T-helper 2 cell treated with Interferon-gamma antibody and Interleukin-4, amounts not matched to agents 100 ng/mL and 5 ng/mL, for 36 hours (primary cell): ENCODE data around the gene SUSD2. TPM values are rescaled to one million over a fixed set of nuclear protein-coding genes. Genes with fewer than 3 reads are reported as not detected.
"Not testable (repeated sequence)": the region's sequence is repeated elsewhere in the genome, so short reads cannot be mapped to it uniquely, and the experiment has no call there.

ENCODE experiments used
- intact Hi-C: fragments of 100-400 bp; cut with micrococcal nuclease; formaldehyde crosslinking; loops from one replicate; pipeline ENCODE4 v1.15.1; 2023
- total RNA-seq: library from RNA; stranded (reverse); gene quantifications from 2 replicates; pipeline ENCODE4 v1.2.3, GENCODE V29; 2022

SUSD2 gene
- total RNA-seq, 1 donor from 2014 or later: 0.89 TPM

DNA sequence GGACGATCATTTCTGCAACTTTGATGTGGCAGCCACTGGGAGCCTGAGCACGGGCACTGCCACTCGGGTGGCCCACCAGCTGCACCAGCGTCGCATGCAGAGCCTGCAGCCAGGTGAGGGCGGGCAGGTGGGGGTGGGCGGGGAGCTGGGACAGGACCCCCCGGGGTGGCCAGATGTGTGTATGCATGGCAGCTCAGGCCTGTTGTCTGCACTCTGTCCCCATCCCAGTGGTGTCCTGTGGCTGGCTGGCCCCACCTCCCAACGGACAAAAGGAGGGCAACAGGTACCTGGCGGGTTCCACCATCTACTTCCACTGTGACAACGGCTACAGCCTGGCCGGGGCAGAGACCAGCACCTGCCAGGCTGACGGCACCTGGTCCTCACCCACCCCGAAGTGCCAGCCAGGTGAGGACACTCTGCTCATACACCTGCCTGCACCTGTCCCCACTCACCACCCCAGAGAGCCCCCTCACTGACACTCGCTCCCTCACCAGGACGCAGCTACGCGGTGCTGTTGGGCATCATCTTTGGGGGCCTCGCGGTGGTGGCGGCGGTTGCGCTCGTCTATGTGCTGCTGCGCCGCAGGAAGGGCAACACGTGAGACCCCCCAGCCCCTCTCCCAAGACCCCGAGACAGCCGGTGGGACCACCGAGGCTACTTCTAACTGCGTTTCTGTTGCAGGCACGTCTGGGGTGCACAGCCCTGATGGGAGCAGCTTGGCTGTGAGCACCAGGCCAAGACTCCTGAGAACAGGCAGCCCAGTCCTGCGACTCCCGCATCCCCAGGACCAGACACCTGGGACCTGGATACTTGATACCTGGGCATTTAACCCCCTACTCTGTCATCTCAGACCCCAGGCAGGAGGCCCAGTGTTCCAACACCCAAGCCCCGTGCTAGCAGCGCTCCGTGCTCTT, 6.7 kb downstream of the SUSD2 start:
- intact Hi-C loops: loop anchor here (2.0 kb wide), 1 partner anchor 59 kb away; no protein-coding TSS in a partner anchor

DNA sequence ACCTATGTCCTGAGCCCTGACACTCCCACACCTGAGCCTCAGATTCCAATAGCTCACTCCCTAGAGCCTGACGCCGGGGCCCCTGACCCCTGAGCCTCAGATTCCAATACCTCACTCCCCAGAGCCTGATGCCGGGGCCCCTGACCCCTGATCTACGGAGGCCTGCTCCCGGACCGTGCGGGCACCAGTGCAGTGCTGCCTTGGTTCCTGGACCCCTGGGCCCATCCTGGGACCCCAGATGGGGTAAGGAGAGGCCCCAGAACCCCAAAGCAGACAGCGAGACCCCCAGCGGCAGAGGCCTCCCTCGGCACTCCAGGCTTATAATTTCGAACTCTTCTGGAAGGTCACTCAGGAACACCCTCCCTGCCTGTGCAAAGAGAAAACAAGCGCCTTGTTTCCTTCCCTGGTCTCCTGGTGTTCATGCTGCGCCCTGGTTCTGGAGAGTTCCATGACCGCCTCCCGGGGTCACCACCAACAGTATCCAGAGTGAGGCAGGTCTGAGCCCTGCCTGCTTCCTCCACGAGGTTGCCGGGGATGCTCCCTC, 7.5 kb downstream of the SUSD2 start:
- intact Hi-C loops: loop anchor here (2.0 kb wide), 1 partner anchor 58 kb away; no protein-coding TSS in a partner anchor

DNA sequence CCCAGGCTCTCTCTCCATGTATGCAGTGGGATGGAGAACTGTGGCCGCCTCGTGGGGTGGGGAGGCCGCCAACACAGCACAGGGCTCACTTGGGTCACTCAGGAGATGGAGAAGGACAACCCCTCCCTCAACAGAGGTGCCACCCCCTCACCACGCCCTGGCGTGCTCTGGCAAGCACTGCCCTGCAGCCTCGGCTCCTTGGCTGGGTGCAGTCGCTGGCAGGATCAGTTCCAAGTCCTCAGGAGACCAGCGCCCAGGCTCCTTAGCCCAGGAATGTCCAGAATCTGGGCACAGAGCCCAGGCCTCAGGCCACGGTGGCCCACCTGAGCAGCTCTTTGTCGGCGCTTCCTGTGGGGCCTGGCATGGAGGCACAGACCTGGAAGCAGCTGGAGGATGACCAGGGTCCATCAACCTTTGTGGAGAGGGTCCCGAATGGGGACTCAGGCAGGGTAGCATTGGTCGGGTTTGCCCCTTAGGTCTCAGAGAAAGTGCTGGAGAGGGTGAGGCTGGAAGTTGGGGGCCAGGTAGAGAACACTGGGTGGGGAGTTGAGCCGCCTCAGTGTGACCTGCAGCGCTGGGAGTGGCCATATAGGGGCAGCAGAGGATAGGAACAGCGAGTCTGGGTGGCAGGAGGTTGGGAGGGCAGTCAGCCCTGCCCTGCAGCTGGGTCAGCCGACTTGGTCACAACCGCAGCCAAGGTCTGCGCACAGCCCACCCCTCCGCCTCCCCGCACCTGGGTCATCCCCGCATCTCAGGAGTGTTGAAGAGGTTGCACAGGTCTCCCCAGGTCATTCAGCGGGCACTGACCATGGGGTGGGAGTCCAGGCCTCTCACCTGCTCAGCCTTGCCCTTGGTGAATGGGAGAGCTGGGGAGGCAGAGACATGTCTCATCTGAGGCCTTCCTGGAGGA, 8.2 kb downstream of the SUSD2 start:
- intact Hi-C loops: loop anchor here (2.0 kb wide), 1 partner anchor 57 kb away; no protein-coding TSS in a partner anchor

DNA sequence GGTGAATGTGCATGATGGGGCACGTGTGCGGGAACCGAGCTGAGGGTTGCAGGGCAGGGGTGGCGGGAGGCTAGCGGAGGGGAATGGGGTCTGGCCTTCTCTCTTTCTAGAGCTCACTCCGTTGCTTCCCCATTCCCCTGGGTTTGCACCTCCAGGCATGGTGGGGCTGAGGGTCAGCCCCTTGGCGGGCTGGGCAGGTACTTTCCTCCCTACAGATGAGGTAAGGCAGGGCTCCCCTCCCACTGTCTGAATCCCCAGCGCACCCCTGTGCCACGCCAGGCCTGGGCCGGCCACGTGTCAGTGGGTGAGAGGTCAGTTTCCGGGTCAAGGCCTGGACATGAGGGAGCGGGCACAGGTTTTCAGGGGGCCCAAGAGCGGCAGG, 8.9 kb downstream of the SUSD2 start:
- intact Hi-C loops: no loop called here

DNA sequence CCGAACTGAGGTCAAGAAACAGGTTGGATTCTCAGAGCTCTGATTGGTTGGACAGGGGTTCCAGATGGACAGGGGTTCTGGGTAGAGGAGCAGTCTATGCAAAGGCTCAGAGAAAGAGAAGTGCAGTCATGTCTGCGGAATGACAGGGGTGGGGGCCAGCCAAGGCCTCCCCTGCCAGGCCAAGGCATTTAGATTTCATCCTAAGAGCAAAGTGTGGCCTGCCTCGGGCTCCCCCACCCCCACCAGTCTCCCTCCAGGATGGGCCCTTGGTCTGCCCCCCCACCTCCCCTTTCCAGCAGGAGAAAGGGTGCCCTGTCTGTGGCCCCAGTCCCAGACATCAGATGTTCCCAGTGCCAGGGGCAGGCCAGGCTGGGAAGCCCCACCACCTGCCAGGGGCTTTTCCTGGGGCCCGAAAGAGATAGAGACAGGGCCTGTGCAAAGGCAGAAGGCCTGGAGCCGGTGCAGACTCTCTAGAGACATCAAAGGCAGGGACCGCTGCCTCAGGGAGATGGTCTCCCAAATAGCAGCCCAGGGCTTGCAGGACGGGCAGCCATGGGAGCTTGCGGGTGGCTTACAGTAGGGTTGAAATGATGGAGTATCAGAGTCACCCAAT, 9.4 kb downstream of the SUSD2 start:
- intact Hi-C loops: no loop called here

DNA sequence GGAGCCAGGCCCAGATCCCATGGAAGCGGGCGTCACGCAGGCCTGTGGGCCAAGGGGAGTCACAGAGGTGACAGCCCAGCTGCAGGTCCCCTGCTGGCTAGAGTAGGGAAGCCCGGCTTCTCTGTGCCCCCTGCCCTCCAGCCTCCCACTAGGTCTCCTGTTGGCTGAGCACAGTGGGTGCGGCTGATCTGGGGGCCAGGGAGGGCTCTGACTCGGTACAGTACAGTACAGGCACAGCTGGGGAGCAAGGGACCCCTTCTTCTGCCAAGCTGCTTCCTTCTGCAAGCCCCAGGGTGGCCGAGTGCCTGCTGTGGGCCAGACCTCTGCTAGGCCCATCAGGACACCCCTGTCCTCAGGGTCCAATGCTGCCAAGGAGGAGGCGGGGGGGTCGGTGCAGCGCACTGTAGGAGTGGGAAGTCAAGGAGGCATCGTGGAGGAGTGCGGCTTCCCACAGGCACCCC, 10.1 kb downstream of the SUSD2 start:
- intact Hi-C loops: no loop called here

DNA sequence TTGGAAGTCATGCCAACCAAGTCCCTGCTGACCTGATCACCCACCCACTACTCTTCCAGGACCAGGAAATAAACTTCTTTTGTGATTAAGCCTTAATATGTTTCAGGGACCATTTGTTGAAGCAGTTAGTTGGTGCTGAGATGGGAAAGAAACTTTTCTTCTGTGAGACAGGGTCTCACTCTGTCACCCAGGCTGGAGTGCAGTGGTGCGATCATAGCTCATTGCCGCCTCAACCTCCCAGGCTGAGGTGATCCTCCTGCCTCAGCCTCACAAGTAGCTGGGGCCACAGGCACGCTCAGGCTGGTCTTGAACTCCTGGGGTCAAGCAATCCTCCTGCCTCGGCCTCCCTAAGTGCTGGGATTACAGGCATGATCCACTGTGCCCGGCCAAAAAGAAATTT, 10.6 kb downstream of the SUSD2 start:
- intact Hi-C loops: no loop called here

DNA sequence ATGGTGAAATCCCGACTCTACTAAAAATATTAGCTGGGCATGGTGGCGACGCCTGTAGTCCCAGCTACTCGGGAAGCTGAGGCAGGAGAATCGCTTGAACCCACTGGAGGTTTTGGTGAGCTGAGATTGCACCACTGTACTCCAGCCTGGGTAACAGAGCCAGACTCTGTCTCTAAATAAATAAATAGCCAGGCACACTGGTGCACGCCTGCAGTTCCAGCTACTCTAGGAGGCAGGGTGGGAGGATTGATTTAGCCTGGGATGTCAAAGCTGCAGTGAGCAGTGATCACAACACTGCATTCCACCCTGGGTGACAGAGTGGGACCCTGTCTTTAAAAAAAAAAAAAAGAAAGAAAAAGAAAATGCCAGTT, 17.4 kb downstream of the SUSD2 start:
- intact Hi-C loops: loop anchor here (2.0 kb wide), 2 partner anchors 44 to 72 kb away; partner anchors contain the start of gene SPECC1L

DNA sequence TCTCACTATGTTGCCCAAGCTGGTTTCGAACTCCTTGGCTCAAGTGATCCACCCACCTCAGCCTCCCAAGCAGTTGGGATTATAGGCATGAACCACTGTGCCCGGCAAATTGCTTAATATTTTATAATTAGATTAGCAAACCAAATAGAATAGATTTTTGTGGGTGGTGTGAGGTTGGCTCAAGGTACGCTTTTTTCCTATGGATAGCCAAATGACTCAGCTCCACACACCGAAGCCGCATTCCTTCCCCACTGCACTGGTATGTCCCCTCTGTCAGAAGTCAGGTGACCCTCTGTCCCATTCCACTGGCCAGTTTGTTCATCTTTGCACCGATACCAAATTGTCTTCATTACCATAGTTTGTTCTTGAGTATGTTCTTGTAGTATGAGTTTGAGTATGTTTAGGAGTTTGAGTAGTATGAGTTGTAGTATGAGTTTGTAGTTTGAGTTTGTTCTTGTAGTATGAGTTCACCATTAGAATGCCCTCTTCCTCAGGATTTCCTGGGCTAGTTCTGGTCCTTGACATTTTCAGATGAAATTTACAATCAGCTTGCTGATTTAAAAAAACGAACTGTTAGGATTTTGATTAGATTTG, 19.4 kb downstream of the SUSD2 start:
- intact Hi-C loops: no loop called here

DNA sequence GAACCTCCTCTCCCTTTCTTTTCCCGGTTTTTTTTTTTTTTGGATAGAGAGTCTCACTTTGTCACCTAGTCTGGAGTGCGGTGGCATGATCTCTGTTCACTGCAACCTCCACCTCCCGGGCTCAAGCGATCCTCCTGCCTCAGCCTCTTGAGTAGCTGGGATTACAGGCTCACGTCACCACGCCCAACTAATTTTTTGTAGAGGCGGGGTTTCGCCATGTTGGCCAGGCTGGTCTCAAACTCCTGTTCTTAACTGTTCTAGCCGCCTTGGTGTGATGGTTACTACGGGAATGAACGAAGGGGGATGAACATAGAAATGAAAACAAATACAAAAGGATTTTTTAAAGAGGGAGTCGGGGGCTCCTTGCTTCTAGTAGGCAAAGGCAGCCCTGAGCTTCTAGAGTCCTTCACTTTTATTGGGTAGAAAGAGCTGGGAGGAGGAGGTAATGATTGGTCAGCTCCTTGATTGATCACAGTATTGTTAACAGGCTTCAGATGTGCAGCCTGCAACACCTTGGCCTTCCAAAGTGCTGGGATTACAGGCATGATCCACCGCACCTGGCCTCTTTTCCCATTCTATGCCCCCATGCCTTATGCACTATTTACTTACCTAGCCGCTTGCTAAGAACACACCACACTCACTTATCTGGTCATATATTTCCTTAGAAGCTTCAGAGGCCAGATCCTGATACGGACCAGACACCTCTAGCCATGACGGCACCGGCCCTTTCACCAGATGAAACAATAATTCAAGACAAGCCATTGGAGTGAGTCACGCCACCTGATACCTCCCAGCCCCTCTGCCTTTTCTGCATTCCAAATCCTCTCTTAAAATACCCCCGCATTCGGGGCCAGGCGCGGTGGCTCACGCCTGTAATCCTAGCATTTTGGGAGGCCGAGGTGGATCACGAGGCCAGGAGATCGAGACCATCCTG, 20.7 kb downstream of the SUSD2 start:
- intact Hi-C loops: no loop called here

DNA sequence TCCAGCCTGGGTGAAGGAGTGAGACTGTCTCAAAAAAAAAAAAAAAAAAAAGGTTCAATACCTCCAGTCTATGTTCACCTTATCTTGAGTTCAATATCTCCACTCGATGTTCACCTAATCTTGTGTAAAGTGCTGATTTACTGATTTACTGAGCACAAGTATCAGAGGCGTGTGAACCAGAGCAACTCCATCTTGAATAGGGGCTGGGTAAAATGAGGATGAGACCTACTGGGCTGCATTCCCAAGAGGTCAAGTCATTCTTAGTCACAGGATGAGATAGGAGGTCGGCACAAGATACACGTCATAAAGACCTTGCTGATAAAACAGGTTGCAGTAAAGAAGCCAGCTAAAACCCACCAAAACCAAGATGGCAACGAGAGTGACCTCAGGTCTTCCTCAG, 22.6 kb downstream of the SUSD2 start:
- intact Hi-C loops: not testable (repeated sequence)

DNA sequence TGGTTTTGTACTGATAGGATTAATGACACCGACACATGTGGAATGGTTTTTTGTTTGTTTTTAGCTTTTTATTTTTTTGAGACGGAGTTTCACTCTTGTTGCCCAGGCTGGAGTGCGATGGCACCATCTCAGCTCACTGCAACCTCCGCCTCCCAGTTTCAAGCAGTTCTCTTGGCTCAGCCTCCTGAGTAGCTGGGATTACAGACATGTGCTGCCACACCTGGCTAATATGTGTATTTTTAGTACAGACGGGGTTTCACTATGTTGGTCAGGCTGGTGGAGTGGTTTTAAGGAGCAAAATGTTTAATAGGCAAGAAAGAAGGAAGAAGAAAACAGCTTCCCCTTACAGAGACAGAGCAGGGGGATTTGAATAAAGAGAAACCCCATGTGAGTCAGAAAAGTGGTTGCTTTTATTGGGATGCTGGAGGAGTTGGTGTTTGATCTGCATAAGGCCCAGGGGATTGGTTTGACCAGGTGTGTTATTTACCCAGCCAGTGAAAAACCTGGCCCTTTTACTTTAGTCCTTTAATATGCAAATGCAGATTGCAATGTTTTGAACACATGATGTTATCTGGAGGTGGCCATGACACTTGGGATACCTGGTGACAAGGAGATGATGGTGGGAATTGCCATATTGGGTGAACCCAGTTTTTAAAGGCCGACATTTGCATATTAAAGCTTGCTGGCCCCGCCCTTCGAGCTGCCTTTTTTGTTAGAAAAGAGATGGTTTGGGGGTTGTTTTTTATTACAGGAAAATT, 24.3 kb downstream of the SUSD2 start:
- intact Hi-C loops: no loop called here

DNA sequence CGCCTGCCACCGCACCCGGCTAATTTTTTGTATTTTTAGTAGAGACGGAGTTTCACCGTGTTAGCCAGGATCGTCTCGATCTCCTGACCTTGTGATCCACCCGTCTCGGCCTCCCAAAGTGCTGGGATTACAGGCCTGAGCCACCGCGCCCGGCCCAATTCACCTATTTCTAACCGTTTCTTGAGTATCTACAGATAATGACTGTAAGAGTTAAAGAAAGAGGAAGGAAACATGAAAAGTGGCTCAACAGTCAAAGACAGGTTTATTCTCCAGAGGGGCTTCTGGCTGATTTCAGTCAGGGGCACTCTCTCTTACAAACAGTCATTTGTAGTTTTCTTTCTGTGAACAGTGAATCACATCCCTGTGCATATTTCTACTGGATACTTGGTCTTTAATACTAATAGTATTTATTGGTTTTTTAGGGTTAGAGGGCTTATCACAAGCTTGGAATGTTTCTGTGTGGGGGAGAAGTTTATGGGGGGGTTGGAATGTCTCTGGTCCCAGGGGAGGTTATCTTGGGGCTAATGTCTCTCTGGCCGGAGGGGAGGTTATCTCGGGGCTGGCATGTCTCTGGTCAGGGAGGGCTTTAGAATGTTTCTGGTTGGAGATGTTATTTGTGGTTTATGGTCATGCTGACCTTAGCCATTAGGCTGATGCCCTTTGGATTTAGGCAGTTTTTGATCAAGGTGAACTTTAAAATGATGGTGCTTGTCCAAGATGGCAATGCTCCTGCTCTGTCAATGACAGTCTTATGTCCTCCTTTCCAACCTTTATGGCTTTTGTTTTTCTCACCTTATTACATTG, 25.4 kb downstream of the SUSD2 start:
- intact Hi-C loops: not testable (repeated sequence)

DNA sequence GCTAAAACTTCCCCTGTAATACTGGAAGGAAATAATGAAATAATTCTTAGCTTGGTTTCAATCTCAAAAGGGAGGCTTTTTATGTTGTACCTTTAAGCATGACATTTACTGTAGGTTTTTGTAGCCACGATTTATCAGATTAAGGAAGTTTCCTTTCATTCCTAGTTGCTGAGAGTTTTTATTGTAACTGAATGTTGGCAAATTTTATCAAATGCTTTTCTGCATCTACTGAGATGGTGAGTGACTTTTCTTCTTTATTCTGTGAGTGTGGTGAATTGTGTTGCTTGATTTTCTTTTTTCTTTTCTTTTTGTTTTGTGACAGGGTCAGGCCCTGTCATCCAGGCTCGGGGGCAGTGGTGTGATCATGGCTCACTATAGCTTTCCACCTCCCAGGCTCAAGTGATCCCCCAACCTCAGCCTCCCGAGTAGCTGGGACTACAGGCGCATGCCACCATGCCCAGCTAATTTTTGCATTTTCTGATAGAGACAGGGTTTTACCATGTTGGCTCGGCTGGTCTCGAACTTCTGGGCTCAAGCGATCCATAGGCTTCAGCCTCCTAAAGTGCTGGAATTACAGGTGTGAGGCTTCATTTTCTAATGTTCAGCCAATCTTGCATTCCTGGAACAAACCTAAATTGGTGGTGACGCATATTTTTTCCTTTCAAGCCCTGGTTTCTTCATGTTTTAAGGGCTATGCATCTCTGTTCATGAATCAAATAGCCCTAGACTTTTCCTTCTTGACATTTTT, 26.2 kb downstream of the SUSD2 start:
- intact Hi-C loops: no loop called here

DNA sequence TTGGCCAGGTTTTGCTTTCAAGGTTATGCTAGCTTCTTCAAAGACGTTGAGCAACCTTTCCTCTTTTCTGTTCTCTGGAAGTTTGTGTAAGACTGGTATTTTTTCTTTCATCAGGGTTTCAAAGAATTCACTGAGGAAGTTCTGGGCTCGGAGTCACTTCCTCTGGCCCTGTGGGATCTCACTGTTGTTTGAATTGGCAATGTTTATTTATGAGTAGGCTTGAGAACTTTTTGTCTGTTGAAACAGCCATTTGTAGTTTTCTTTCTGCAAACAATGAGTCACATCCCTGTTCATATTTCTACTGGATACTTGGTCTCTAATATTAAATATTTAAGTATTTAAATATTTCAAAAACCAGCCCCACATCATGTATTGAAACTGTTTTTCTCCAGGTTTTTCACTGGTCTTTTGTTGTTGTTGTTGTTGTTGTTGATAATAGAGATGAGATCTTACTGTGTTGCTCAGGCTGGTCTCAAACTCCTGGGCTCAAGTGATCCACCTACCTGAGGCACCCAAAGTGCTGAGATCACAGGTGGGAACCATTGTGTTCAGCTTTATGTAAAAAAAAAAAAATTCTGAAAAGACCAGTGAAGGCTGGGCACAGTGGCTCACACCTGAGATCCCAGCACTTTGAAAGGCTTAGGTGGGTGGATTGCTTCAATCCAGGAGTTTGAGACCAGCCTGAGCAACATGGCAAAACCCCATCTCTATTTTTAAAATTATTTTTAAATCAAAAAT, 26.9 kb downstream of the SUSD2 start:
- intact Hi-C loops: no loop called here

DNA sequence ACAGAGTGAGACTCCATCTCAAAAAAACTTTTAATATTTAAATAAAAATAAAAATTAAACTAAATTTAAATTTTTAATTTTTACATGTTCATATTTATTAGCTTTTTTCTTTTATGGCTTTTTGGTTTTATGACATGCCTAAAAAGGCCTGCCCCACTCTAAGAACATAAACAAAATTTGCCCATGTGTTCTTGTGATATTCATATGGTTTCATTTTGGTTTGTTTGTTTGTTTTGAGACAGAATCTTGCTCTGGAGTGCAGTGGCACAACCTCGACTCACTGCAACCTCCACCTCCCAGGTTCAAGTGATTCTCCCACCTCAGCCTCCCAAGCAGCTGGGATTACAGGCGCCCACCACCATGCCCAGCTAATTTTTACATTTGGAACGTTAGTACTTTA, 27.7 kb downstream of the SUSD2 start:
- intact Hi-C loops: no loop called here

DNA sequence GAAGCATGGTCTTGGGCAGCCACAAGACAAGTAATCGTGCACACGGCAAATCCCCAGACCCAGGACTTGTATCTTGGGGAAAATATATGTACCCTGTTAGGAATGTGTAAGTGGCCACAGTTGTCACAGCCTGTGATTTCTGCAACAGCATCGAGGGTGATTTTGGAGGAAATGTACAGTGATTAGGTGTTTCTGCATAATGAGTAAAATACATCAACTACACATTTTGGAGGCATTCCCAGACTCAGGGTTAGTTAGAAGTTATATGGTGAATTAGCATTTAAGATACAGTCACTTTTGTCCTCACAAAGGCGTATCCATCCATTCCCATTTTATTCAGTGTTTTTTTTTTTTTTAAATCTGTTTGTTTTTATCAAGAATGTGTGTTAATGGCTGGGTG, 28.4 kb downstream of the SUSD2 start:
- intact Hi-C loops: no loop called here
